HepG2 (cell line): ENCODE measurements around the gene SRSF1. TPM values are rescaled to one million over a fixed set of nuclear protein-coding genes. Genes with fewer than 3 reads are reported as not detected.

ENCODE experiments used
- ATAC-seq: fragments of 200-7000 bp; cut with Tn5 transposase; 3 replicates; pipeline ENCODE4 v1.9.1; 2020; ENCODE audit warnings: mild to moderate bottlenecking, moderate library complexity
- BruUV-seq: library from RNA; stranded (reverse); fragments of 400-500 nt; replicated peaks from 2 replicates; lab custom pipeline; 2021; lab: Mats Ljungman, UMichigan
- CTCF ChIA-PET: fragments of 300-600 bp; formaldehyde crosslinking; extraction: SDS; loops from one replicate; lab custom pipeline; 2021; ENCODE audit warnings: low total read pairs, inconsistent platforms, low intra/inter-chr PET ratio; lab: Yijun Ruan, JAX
- POLR2A ChIA-PET: fragments of 350-600 bp; sonication (Branson Sonifier 250); formaldehyde crosslinking; loops from one replicate; lab custom pipeline; 2020; ENCODE audit warnings: antibody characterized with exemption, inconsistent platforms; lab: Yijun Ruan, JAX
- DNase-seq: peaks from one replicate; pipeline ENCODE4 v3.0.0-alpha.2; 2015; ENCODE audit warnings: low spot score
- FAIRE-seq: peaks from 3 replicates; lab custom pipeline; 2011; peaks lifted over from hg19 to GRCh38; lab: Jason Lieb, UNC
- H2AFZ ChIP-seq: one replicate; pipeline ENCODE4 v1.6.1; 2011; ENCODE audit warnings: low read length, inconsistent platforms
- H3K27ac ChIP-seq: fragments of 300-600 bp; 3 replicates; pipeline ENCODE4 v1.8.0; 2011; ENCODE audit warnings: mixed run types, mild to moderate bottlenecking, mixed read lengths, low read length, inconsistent platforms; ENCODE audit not compliant: insufficient read depth; ENCODE audit errors: extremely low read length
- H3K27me3 ChIP-seq, 2 experiments: fragments of 200-600 bp in 1 of 2; 2 replicates in 1 of 2; 3 replicates in 1 of 2; pipeline versions ENCODE4 v1.6.0 to v1.8.0; 2011; ENCODE audit warnings: low read length in 2 of 2, mild to moderate bottlenecking in 2 of 2, moderate library complexity in 2 of 2, inconsistent platforms in 1 of 2; ENCODE audit not compliant: insufficient read depth in 2 of 2, control insufficient read depth in 1 of 2
- H3K36me3 ChIP-seq, 2 experiments: fragments of 200-600 bp in 1 of 2; replicated peaks in 1 of 2; 2 replicates in 1 of 2; 3 replicates in 1 of 2; pipeline versions ENCODE4 v1.5.1 to v1.8.0; 2011; ENCODE audit warnings: low read length in 2 of 2, inconsistent platforms in 1 of 2; ENCODE audit not compliant: insufficient read depth in 2 of 2, control insufficient read depth in 1 of 2
- H3K4me1 ChIP-seq: 2 replicates; pipeline ENCODE4 v1.5.1; 2012; ENCODE audit warnings: low read length, inconsistent platforms; ENCODE audit not compliant: insufficient read depth
- H3K4me2 ChIP-seq: 2 replicates; pipeline ENCODE4 v1.6.0; 2011; ENCODE audit warnings: low read depth, low read length, inconsistent platforms
- H3K4me3 ChIP-seq, 3 experiments: fragments of 200-600 bp in 1 of 3; sonication (generic), shearing (Covaris generic) in 1 of 3; replicated peaks in 1 of 3; 2 replicates each; pipeline ENCODE4 v1.5.1; 2011 to 2016; ENCODE audit warnings: low read length in 3 of 3, inconsistent platforms in 2 of 3, low read depth in 2 of 3, mild to moderate bottlenecking in 2 of 3, control low read depth in 1 of 3, mixed read lengths in 1 of 3; ENCODE audit not compliant: insufficient read depth in 1 of 3
- H3K79me2 ChIP-seq: one replicate; pipeline ENCODE4 v1.6.1; 2011; ENCODE audit warnings: low read length, inconsistent platforms; ENCODE audit not compliant: insufficient read depth
- H3K9ac ChIP-seq: 2 replicates; pipeline ENCODE4 v1.6.0; 2011; ENCODE audit warnings: mild to moderate bottlenecking, low read depth, low read length, inconsistent platforms; ENCODE audit not compliant: insufficient read depth
- H3K9me3 ChIP-seq: 2 replicates; pipeline ENCODE4 v1.5.1; 2012; ENCODE audit warnings: mild to moderate bottlenecking, low read length
- H4K20me1 ChIP-seq: 2 replicates; pipeline ENCODE4 v1.6.0; 2011; ENCODE audit warnings: inconsistent platforms, mild to moderate bottlenecking, low read length, moderate library complexity; ENCODE audit not compliant: insufficient read depth
- AHR ChIP-seq: IDR thresholded peaks from 2 replicates; pipeline ENCODE4 v1.6.1; 2018; ENCODE audit warnings: missing genetic modification reagents, missing compliant biosample characterization
- CBX2 ChIP-seq, 2 experiments: fragments of 200-600 bp in 1 of 2; sonication (generic); formaldehyde crosslinking in 1 of 2; IDR thresholded peaks; 2 replicates each; pipeline versions ENCODE4 v1.7.0 to v1.8.1; 2018 to 2022; ENCODE audit warnings: low read depth in 2 of 2, low read length in 1 of 2, mild to moderate bottlenecking in 1 of 2, missing genetic modification reagents in 1 of 2
- EED ChIP-seq: sonication (generic); formaldehyde crosslinking; IDR thresholded peaks from 2 replicates; pipeline ENCODE4 v1.5.0; 2020; ENCODE audit warnings: mild to moderate bottlenecking, missing genetic modification reagents
- FOSL1 ChIP-seq: sonication (generic); formaldehyde crosslinking; IDR thresholded peaks from 2 replicates; pipeline ENCODE4 v1.9.0; 2021; ENCODE audit warnings: missing genetic modification reagents, borderline replicate concordance
- GABPA ChIP-seq, 2 experiments: IDR thresholded peaks; 2 replicates each; pipeline ENCODE4 v1.6.1; 2011 to 2016; ENCODE audit warnings: low read depth in 2 of 2, low read length in 1 of 2, missing biosample characterization in 1 of 2, missing genetic modification characterization in 1 of 2
- HNRNPL ChIP-seq: fragments of 200-400 bp; formaldehyde crosslinking; IDR thresholded peaks from 2 replicates; pipeline ENCODE4 v1.6.1; 2017; ENCODE audit warnings: mild to moderate bottlenecking, low read depth, low read length
- MED8 ChIP-seq: sonication (generic); formaldehyde crosslinking; IDR thresholded peaks from 2 replicates; pipeline ENCODE4 v1.8.1; 2023; ENCODE audit warnings: mild to moderate bottlenecking, missing genetic modification reagents; ENCODE audit not compliant: insufficient replicate concordance
- RBM39 ChIP-seq: fragments of 200-400 bp; formaldehyde crosslinking; IDR thresholded peaks from one replicate; pipeline ENCODE4 v1.6.1; 2018; ENCODE audit warnings: antibody characterized with exemption, mild to moderate bottlenecking, low read depth, low read length; ENCODE audit not compliant: poor library complexity, severe bottlenecking
- RFXANK ChIP-seq: IDR thresholded peaks from 2 replicates; pipeline ENCODE4 v1.6.1; 2016
- SAP130 ChIP-seq: IDR thresholded peaks from 2 replicates; pipeline ENCODE4 v1.6.1; 2016; ENCODE audit warnings: low read depth
- SMAD1 ChIP-seq: sonication (generic); formaldehyde crosslinking; IDR thresholded peaks from 2 replicates; pipeline ENCODE4 v1.4.0; 2020; ENCODE audit warnings: missing genetic modification reagents, low read depth, mild to moderate bottlenecking, borderline replicate concordance
- SP2 ChIP-seq: sonication (generic); formaldehyde crosslinking; IDR thresholded peaks from 2 replicates; pipeline ENCODE4 v1.5.1; 2020; ENCODE audit warnings: mild to moderate bottlenecking, missing genetic modification reagents
- SPEN ChIP-seq: sonication (generic); formaldehyde crosslinking; IDR thresholded peaks from 2 replicates; pipeline ENCODE4 v1.5.1; 2020; ENCODE audit warnings: low read depth, mild to moderate bottlenecking, missing genetic modification reagents
- TCF7L2 ChIP-seq: IDR thresholded peaks from 2 replicates; pipeline ENCODE4 v1.6.1; 2011; ENCODE audit warnings: mild to moderate bottlenecking, low read depth, low read length, moderate library complexity
- THYN1 ChIP-seq: sonication (generic); formaldehyde crosslinking; IDR thresholded peaks from 2 replicates; pipeline ENCODE4 v1.8.1; 2023; ENCODE audit warnings: low read depth, mild to moderate bottlenecking, moderate library complexity, missing genetic modification reagents, borderline replicate concordance
- XRCC5 ChIP-seq: fragments of 200-400 bp; formaldehyde crosslinking; optimal IDR thresholded peaks from 2 replicates; pipeline ENCODE3; 2017; ENCODE audit warnings: mild to moderate bottlenecking, low read length
- YEATS4 ChIP-seq: sonication (generic); formaldehyde crosslinking; IDR thresholded peaks from 2 replicates; pipeline ENCODE4 v1.4.0; 2020; ENCODE audit warnings: missing genetic modification reagents, borderline replicate concordance
- ZFP82 ChIP-seq: sonication (generic); formaldehyde crosslinking; IDR thresholded peaks from 2 replicates; pipeline ENCODE4 v1.5.1; 2020; ENCODE audit warnings: mild to moderate bottlenecking, missing genetic modification reagents, borderline replicate concordance
- ZFY ChIP-seq: sonication (generic); formaldehyde crosslinking; IDR thresholded peaks from 2 replicates; pipeline ENCODE4 v1.4.0; 2020; ENCODE audit warnings: missing genetic modification reagents
- ZNF350 ChIP-seq: sonication (generic); formaldehyde crosslinking; IDR thresholded peaks from 2 replicates; pipeline ENCODE4 v1.4.0; 2020; ENCODE audit warnings: mild to moderate bottlenecking, low read depth, missing genetic modification reagents, borderline replicate concordance
- ZNF367 ChIP-seq: sonication (generic); formaldehyde crosslinking; IDR thresholded peaks from 2 replicates; pipeline ENCODE4 v1.4.0; 2020; ENCODE audit warnings: missing genetic modification reagents, borderline replicate concordance
- ZNF780A ChIP-seq: sonication (generic); formaldehyde crosslinking; IDR thresholded peaks from 2 replicates; pipeline ENCODE4 v1.8.0; 2022; ENCODE audit warnings: mild to moderate bottlenecking, missing genetic modification reagents, moderate library complexity
- ZSCAN30 ChIP-seq: sonication (generic); formaldehyde crosslinking; IDR thresholded peaks from 2 replicates; pipeline ENCODE4 v1.5.0; 2020; ENCODE audit warnings: mild to moderate bottlenecking, missing genetic modification reagents
- WGBS: methylation state at CpG from one replicate; pipeline ENCODE4 v1.1.6; 2017; ENCODE audit warnings: low lambda C conversion rate; 5-methylcytosine and 5-hydroxymethylcytosine counted together
- in situ Hi-C: cut with HindIII; loops from 2 replicates; pipeline ENCODE4 v1.10.0; 2017; ENCODE audit warnings: low pct_unique_long_range_greater_than_20kb; ENCODE audit not compliant: extremely low pct_ligation_motif_present
- intact Hi-C: fragments of 100-400 bp; cut with micrococcal nuclease; formaldehyde crosslinking; loops from one replicate; pipeline ENCODE4 v1.10.0; 2022; ENCODE audit not compliant: unreplicated experiment
- polyA plus RNA-seq, 8 experiments: library from polyadenylated mRNA; depleted of rRNA in 3 of 8; stranded (reverse) in 7 of 8; unstranded in 1 of 8; fragments of >200 nt; fragmentation: Illumina TruSeq in 4 of 8; extraction: Trizol in 4 of 8; gene quantifications; 2 replicates each; pipeline versions ENCODE4 v1.2.1 to v1.2.3, GENCODE V29; 2011 to 2016; ENCODE audit warnings: low read depth in 4 of 8, missing spikeins in 1 of 8, mixed read lengths in 1 of 8; ENCODE audit not compliant: insufficient read depth in 1 of 8
- total RNA-seq, 5 experiments: library from RNA; depleted of rRNA; stranded (reverse); fragments of >200 nt; fragmentation: Illumina TruSeq; extraction: Trizol; gene quantifications; 2 replicates each; pipeline ENCODE4 v1.2.3, GENCODE V29; 2016; ENCODE audit warnings: low read depth in 1 of 5
- TF ChIP-seq, protein P1 (sequence below): sonication (generic); formaldehyde crosslinking; IDR thresholded peaks from 2 replicates; pipeline ENCODE4 v1.5.0; 2020; ENCODE audit warnings: missing genetic modification reagents, mild to moderate bottlenecking, borderline replicate concordance

SRSF1 gene
- total and polyA plus RNA-seq, 2 of the 13 experiments (the other 11 are each of a cell fraction or from before 2014, with no cell fraction given), result 142 to 445 TPM

DNA sequence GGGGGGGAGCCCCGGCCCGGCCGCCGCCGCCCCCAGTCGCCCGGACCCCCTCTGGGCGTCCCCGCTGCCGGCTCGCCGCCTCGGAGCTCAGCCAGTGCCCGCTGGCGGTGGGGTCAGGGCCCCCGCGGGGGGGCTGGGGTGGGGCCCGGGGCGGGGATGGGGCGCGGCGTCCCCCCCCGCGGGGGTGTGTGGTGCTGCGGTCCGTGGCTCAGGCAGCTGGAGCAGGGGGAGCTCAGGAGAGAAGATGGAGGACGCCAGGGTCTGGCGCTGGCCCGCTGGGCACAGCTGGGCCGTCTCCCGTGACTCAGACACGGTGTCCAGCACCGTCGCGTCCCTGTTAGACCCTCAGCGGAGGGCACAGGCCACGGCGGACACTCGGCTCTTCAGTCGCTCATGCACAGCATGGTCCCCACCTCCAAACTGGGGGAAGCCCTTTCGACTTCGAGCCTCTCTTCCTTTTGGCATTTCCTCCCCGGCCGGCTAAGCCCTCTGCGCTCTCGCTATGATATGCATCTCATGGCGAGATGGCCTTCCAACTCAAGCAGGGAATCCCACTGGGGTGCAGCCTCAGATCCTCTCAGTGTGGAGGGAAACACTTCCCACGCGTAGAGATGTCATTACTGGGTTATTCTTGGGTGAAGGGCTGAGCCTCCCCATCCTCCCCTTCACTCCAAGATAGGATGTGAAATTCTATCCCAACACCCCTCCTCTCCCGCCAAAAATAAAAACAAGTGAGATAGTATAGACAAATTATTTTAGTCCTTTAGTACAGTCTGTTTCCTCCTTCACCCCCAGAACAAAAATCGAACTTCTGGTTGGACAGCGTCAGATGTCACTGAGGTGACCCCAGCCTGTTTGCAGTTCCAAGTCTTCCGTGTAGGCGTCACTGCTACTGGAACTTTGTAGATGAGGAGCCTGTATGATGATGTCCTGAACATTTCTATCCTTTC lies 18.5 kb downstream of the SRSF1 start:
- no TSS peak for BruUV-seq
- Histone ChIP-seq H3K36me3 (no peaks in the 10 kb centered on the region), H3K4me1 (peaks cover 82% of the 10 kb centered on the region), H3K9ac (peak overlapping the region; percentile 94), H3K27me3 (no peaks in the 10 kb centered on the region; a peak in 1 of 5 replicates), H2AFZ (no peak overlapping the region), H3K79me2 (peaks cover 39% of the 10 kb centered on the region), H4K20me1 (peaks cover 23% of the 10 kb centered on the region), H3K4me3 (peak overlapping the region; percentile 71 to 95 (median 83)), H3K9me3 (no peaks in the 10 kb centered on the region), H3K27ac (peak overlapping the region; percentile 80), H3K4me2 (peak overlapping the region; percentile 94)
- in situ Hi-C loops, result no loop called here
- ChIA-PET CTCF (no interaction called here), POLR2A (interaction anchor here (0.6 to 14.7 kb wide), 15 partner anchors 10 to 138 kb away, joined by 3 to 173 read pairs (median 7); partner anchors contain the start of gene SRSF1)
- FAIRE-seq (peak; percentile 21), ATAC-seq (peak; percentile 75), DNase-seq (peak; percentile 78)
- 2% methylated on average over 22 of the region's 54 CpGs for WGBS
- intact Hi-C loops, result loop anchor here (1.0 to 2.0 kb wide), 2 partner anchors 53 to 114 kb away; no protein-coding TSS in a partner anchor
- no peak; the same call in 1 of the 2 replicates for TF ChIP-seq ZNF350
- TF ChIP-seq SPEN (CRISPR knock-in tag), result peak; percentile 74
- TF ChIP-seq SP2 (CRISPR knock-in tag), result no peak
- no peak; the same call in 1 of the 2 replicates for TF ChIP-seq ZFP82 (CRISPR knock-in tag)
- TF ChIP-seq MED8 (CRISPR knock-in tag), result no peak
- no peak for TF ChIP-seq THYN1
- no peak for TF ChIP-seq FOSL1 (CRISPR knock-in tag)
- TF ChIP-seq RBM39, result no peak
- TF ChIP-seq ZNF367 (CRISPR knock-in tag), result no peak
- 0 out of 2 replicates have a peak, but pooled peaks have one; percentile 25 for TF ChIP-seq EED (CRISPR knock-in tag)
- TF ChIP-seq, protein P1, sequence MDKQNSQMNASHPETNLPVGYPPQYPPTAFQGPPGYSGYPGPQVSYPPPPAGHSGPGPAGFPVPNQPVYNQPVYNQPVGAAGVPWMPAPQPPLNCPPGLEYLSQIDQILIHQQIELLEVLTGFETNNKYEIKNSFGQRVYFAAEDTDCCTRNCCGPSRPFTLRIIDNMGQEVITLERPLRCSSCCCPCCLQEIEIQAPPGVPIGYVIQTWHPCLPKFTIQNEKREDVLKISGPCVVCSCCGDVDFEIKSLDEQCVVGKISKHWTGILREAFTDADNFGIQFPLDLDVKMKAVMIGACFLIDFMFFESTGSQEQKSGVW (CRISPR knock-in tag), result no peak
- peak; percentile 24; the same call in 1 of the 2 replicates for TF ChIP-seq SMAD1
- TF ChIP-seq ZSCAN30 (CRISPR knock-in tag), result no peak
- peak; percentile 67 for TF ChIP-seq SAP130
- TF ChIP-seq HNRNPL, result no peak
- TF ChIP-seq RFXANK (CRISPR knock-in tag), result 0 out of 2 replicates have a peak, but pooled peaks have one; percentile 54
- no peak for TF ChIP-seq AHR (CRISPR knock-in tag)
- no peak for TF ChIP-seq XRCC5
- no peak for TF ChIP-seq YEATS4
- TF ChIP-seq ZFY (CRISPR knock-in tag), result no peak
- 0 out of 2 replicates have a peak, but pooled peaks have one; percentile 71 for TF ChIP-seq ZNF780A (CRISPR knock-in tag)
- TF ChIP-seq GABPA (IDR thresholded peaks at IDR 0.05; ENCODE audit: low read depth, low read length), result no peak
- TF ChIP-seq GABPA (CRISPR knock-in tag; IDR thresholded peaks at IDR 0.05; ENCODE audit: low read depth), result 0 out of 2 replicates have a peak, but pooled peaks have one; percentile 22
- no peak for TF ChIP-seq TCF7L2
- no peak for TF ChIP-seq CBX2 (IDR thresholded peaks at IDR 0.05; ENCODE audit: low read depth, low read length)
- TF ChIP-seq CBX2 (CRISPR knock-in tag; IDR thresholded peaks at IDR 0.05; ENCODE audit: low read depth), result no peak
